ENCODE data around the gene PI4KA.
"Not testable (repeated sequence)": the region's sequence is repeated elsewhere in the genome, so short reads cannot be mapped to it uniquely, and the experiment has no call there.

DNA sequence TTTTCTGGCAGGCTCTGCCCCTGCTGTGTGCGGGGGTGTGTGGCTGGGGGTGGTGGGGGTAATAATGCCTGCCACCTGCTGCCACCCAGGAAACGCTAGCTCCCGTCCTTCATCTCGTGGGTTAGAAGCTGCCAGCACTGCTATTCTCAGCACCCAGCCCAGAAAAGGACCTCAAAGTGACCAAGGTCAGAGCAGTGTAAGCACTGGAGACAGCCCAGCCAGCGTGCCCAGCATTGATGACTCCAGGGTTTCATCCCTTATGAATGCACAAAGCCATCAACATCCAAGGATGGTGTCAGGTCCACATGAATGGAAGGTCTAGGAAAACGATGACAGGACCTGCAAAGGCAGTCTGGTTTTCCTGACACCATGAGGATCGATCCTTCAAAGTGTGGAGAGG, 140.6 kb downstream of the PI4KA start:
- not testable (repeated sequence) for TF ChIP-seq CTCF (conservative IDR thresholded peaks at IDR 0.05); ZFX (IDR thresholded peaks at IDR 0.05)

Measured in C4-2B (cell line).